ENCODE results near the gene FLT4. TPM values are rescaled to one million over a fixed set of nuclear protein-coding genes. Genes with fewer than 3 reads are reported as not detected.

FLT4 gene
- polyA plus RNA-seq, 1 donor (not counting 4 experiments of a cell fraction or from before 2014, with no cell fraction given): not detected

- dilution Hi-C loops (cut with MboI; ENCODE audit: extremely low pct_ligation_motif_present, low sequenced_read_pairs): no loop called here
- Histone ChIP-seq H3K27me3 (ENCODE audit: control insufficient read depth, extremely low read depth, insufficient read depth, low read length) (peaks cover 7% of the 10 kb centered on the region), H3K27ac (ENCODE audit: control insufficient read depth, insufficient read depth, low read length) (no peak overlapping the region)
Measured at GRCh38 chr5:180689775-180690174, 40.4 kb upstream of the FLT4 start.

GRCh38 chr5:180689071-180689694 is 39.8 kb upstream of the FLT4 start:
- H3K9me3 ChIP-seq (ENCODE audit: control insufficient read depth, low read depth, low read length): no peaks in the 10 kb centered on the region
- DNase-seq (ENCODE audit: low read depth, low spot score) (no peak), FAIRE-seq (no peak)
- H3K79me2 ChIP-seq (ENCODE audit: control insufficient read depth, insufficient read depth, low read length): no peaks in the 10 kb centered on the region
- no peaks in the 10 kb centered on the region for H3K9me1 ChIP-seq (ENCODE audit: control insufficient read depth, extremely low read depth, insufficient read depth, low read length)
- dilution Hi-C loops (cut with MboI; ENCODE audit: extremely low pct_ligation_motif_present, low sequenced_read_pairs): no loop called here
- H2AFZ ChIP-seq (ENCODE audit: control insufficient read depth, low read length): no peak overlapping the region
- H3K4me2 ChIP-seq (ENCODE audit: control insufficient read depth, extremely low read depth, insufficient read depth, low read depth, low read length): no peak overlapping the region
- no peak overlapping the region for H3K4me3 ChIP-seq (ENCODE audit: control insufficient read depth in 2 of 3, extremely low read depth in 1 of 3, insufficient read depth in 2 of 3, low read depth in 1 of 3, low read length in 3 of 3)
- H3K27ac ChIP-seq (ENCODE audit: control insufficient read depth, insufficient read depth, low read length): no peak overlapping the region
- TF ChIP-seq EZH2 (IDR thresholded peaks at IDR 0.05; ENCODE audit: low read length): no peak
- TF ChIP-seq CTCF (optimal IDR thresholded peaks at IDR 0.05 in 1 of 3, IDR thresholded peaks at IDR 0.05 in 1 of 3, conservative IDR thresholded peaks at IDR 0.05 in 1 of 3; ENCODE audit: extremely low read depth in 1 of 3, insufficient read depth in 2 of 3, low read length in 3 of 3): no peak
- no peaks in the 10 kb centered on the region for H3K4me1 ChIP-seq (ENCODE audit: control insufficient read depth, extremely low read depth, insufficient read depth, low read length)
- H3K27me3 ChIP-seq (ENCODE audit: control insufficient read depth, extremely low read depth, insufficient read depth, low read length): peaks cover 9% of the 10 kb centered on the region
- H4K20me1 ChIP-seq (ENCODE audit: control insufficient read depth, extremely low read depth, insufficient read depth, low read length): no peaks in the 10 kb centered on the region
- H3K36me3 ChIP-seq (ENCODE audit: control insufficient read depth in 2 of 2, extremely low read depth in 1 of 2, insufficient read depth in 2 of 2, low read length in 2 of 2): no peaks in the 10 kb centered on the region
- H3K9ac ChIP-seq (ENCODE audit: control insufficient read depth, extremely low read depth, insufficient read depth, low read length): no peak overlapping the region

More at GRCh38 chr5:180689775-180690174, 40.4 kb upstream of the FLT4 start:
- FAIRE-seq: no peak
- Histone ChIP-seq H4K20me1 (ENCODE audit: control insufficient read depth, extremely low read depth, insufficient read depth, low read length) (no peaks in the 10 kb centered on the region), H3K9me1 (ENCODE audit: control insufficient read depth, extremely low read depth, insufficient read depth, low read length) (no peaks in the 10 kb centered on the region), H3K4me2 (ENCODE audit: control insufficient read depth, extremely low read depth, insufficient read depth, low read depth, low read length) (no peak overlapping the region), H2AFZ (ENCODE audit: control insufficient read depth, low read length) (no peak overlapping the region), H3K4me1 (ENCODE audit: control insufficient read depth, extremely low read depth, insufficient read depth, low read length) (no peaks in the 10 kb centered on the region), H3K36me3 (ENCODE audit: control insufficient read depth in 2 of 2, extremely low read depth in 1 of 2, insufficient read depth in 2 of 2, low read length in 2 of 2) (no peaks in the 10 kb centered on the region), H3K9me3 (ENCODE audit: control insufficient read depth, low read depth, low read length) (no peaks in the 10 kb centered on the region), H3K9ac (ENCODE audit: control insufficient read depth, extremely low read depth, insufficient read depth, low read length) (no peak overlapping the region), H3K4me3 (ENCODE audit: control insufficient read depth in 2 of 3, extremely low read depth in 1 of 3, insufficient read depth in 2 of 3, low read depth in 1 of 3, low read length in 3 of 3) (no peak overlapping the region), H3K79me2 (ENCODE audit: control insufficient read depth, insufficient read depth, low read length) (no peaks in the 10 kb centered on the region)
- DNase-seq (ENCODE audit: low read depth, low spot score): no peak
- TF ChIP-seq EZH2 (IDR thresholded peaks at IDR 0.05; ENCODE audit: low read length): no peak
